Tibial nerve (tissue), 4 donors: ENCODE measurements around the gene MAZ.

Experiments used
- EP300 ChIP-seq, 2 donors: sonication (generic); formaldehyde crosslinking; IDR thresholded peaks; one replicate each; pipeline ENCODE4 v1.6.1; 2017; ENCODE audit warnings: antibody characterized with exemption in 2 of 2, mild to moderate bottlenecking in 1 of 2
- POLR2A ChIP-seq, 2 donors: fragments of 450-650 bp; IDR thresholded peaks; one replicate each; pipeline ENCODE4 v1.6.1; 2017; ENCODE audit warnings: antibody characterized with exemption in 2 of 2, mild to moderate bottlenecking in 2 of 2, moderate library complexity in 2 of 2
- TF ChIP-seq, protein P1 (sequence below), 5 experiments: fragments of 200-600 bp in 3 of 5; fragments of 450-650 bp in 2 of 5; sonication (generic) in 3 of 5; IDR thresholded peaks; one replicate each; pipeline ENCODE4 v1.5.1; 2016 to 2019; ENCODE audit warnings: antibody characterized with exemption in 5 of 5, mild to moderate bottlenecking in 3 of 5, moderate library complexity in 2 of 5

DNA sequence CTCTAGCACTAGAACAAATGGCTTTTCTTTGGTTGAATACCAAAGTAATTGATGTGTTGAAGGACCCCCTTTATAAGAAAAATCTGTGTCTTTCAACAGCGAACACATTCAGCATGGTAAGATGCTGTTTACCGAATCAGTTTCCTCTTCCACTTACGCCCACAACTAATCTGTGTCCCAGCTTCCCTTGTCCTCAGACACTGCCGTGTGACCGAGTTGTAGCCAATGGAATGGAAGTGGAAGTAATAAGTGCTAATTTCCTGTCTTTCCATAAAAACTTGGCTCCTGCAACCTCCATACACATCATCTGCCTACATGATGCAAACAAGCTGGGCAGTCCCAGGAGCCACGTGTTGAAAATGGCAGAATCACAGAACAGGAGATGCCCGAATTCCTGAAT, 46.3 kb downstream of the MAZ start:
- TF ChIP-seq, protein P1, sequence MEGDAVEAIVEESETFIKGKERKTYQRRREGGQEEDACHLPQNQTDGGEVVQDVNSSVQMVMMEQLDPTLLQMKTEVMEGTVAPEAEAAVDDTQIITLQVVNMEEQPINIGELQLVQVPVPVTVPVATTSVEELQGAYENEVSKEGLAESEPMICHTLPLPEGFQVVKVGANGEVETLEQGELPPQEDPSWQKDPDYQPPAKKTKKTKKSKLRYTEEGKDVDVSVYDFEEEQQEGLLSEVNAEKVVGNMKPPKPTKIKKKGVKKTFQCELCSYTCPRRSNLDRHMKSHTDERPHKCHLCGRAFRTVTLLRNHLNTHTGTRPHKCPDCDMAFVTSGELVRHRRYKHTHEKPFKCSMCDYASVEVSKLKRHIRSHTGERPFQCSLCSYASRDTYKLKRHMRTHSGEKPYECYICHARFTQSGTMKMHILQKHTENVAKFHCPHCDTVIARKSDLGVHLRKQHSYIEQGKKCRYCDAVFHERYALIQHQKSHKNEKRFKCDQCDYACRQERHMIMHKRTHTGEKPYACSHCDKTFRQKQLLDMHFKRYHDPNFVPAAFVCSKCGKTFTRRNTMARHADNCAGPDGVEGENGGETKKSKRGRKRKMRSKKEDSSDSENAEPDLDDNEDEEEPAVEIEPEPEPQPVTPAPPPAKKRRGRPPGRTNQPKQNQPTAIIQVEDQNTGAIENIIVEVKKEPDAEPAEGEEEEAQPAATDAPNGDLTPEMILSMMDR (IDR thresholded peaks at IDR 0.05) = no peak
- TF ChIP-seq EP300 (IDR thresholded peaks at IDR 0.05) = peak; percentile 54 to 69
- no peak for TF ChIP-seq POLR2A (IDR thresholded peaks at IDR 0.05)
